GM12878 (cell line): ENCODE measurements around the gene CCDC137. TPM values are rescaled to one million over a fixed set of nuclear protein-coding genes. Genes with fewer than 3 reads are reported as not detected.

ENCODE experiments used
- BCL11A ChIP-seq: IDR thresholded peaks from 2 replicates; pipeline ENCODE4 v1.6.1; 2011; ENCODE audit warnings: low read depth, low read length
- CBX3 ChIP-seq: fragments of 200-600 bp; sonication (generic); IDR thresholded peaks from 2 replicates; pipeline ENCODE4 v1.6.1; 2016; ENCODE audit warnings: low read depth, borderline replicate concordance
- MTA2 ChIP-seq: fragments of 450-650 bp; IDR thresholded peaks from 2 replicates; pipeline ENCODE4 v1.6.1; 2016; ENCODE audit warnings: low read depth, mild to moderate bottlenecking, moderate library complexity
- NFXL1 ChIP-seq: fragments of 450-650 bp; IDR thresholded peaks from 2 replicates; pipeline ENCODE4 v1.6.1; 2017; ENCODE audit warnings: antibody characterized with exemption, mild to moderate bottlenecking, borderline replicate concordance
- NFYA ChIP-seq: IDR thresholded peaks from 2 replicates; pipeline ENCODE4 v1.6.1; 2011; ENCODE audit warnings: low read depth, mild to moderate bottlenecking, low read length, improper control_type of control experiment, borderline replicate concordance
- PML ChIP-seq: IDR thresholded peaks from 2 replicates; pipeline ENCODE4 v1.6.1; 2012; ENCODE audit warnings: low read length, inconsistent platforms
- RB1 ChIP-seq: fragments of 450-650 bp; formaldehyde crosslinking; IDR thresholded peaks from 2 replicates; pipeline ENCODE4 v1.6.1; 2017; ENCODE audit warnings: mild to moderate bottlenecking, borderline replicate concordance
- SKIL ChIP-seq: fragments of 450-650 bp; IDR thresholded peaks from 2 replicates; pipeline ENCODE4 v1.6.1; 2017; ENCODE audit warnings: mild to moderate bottlenecking, low read depth, inconsistent platforms; ENCODE audit not compliant: poor library complexity, severe bottlenecking
- ZBTB11 ChIP-seq: fragments of 450-650 bp; formaldehyde crosslinking; IDR thresholded peaks from 2 replicates; pipeline ENCODE4 v1.5.0; 2022; ENCODE audit warnings: mild to moderate bottlenecking, missing genetic modification characterization
- ZNF384 ChIP-seq: IDR thresholded peaks from 2 replicates; pipeline ENCODE4 v1.6.1; 2012; ENCODE audit warnings: low read depth, mild to moderate bottlenecking, low read length, improper control_type of control experiment, borderline replicate concordance
- polyA plus RNA-seq, 11 experiments: library from polyadenylated mRNA; depleted of rRNA in 4 of 11; unstranded in 6 of 11; stranded (reverse) in 5 of 11; fragments of >200 nt; fragmentation: Nextera tagmentation in 4 of 11; fragmentation: Illumina TruSeq in 1 of 11; extraction: Ambion mirVana in 4 of 11; extraction: Trizol in 1 of 11; gene quantifications; 1 replicate in 1 of 11; 2 replicates in 10 of 11; pipeline versions ENCODE4 v1.2.1 to v1.2.3, GENCODE V29; 2011 to 2016; ENCODE audit warnings: inconsistent platforms in 2 of 11, missing spikeins in 2 of 11, low read depth in 1 of 11
- total RNA-seq, 4 experiments: library from RNA; depleted of rRNA in 3 of 4; stranded (reverse); fragments of >200 nt in 3 of 4; fragmentation: Illumina TruSeq in 1 of 4; extraction: Trizol in 1 of 4; gene quantifications; 2 replicates each; pipeline versions ENCODE4 v1.2.1 to v1.2.3, GENCODE V29; 2013 to 2021
- TF ChIP-seq, protein P1 (sequence below): fragments of 450-650 bp; IDR thresholded peaks from 2 replicates; pipeline ENCODE4 v1.6.1; 2016; ENCODE audit warnings: mild to moderate bottlenecking, moderate library complexity, borderline replicate concordance

CCDC137 gene
- total and polyA plus RNA-seq, 10 of the 15 experiments (the other 5 are each of a cell fraction or from before 2014, with no cell fraction given) = 2.2 to 45.4 (median 22.1) TPM

DNA sequence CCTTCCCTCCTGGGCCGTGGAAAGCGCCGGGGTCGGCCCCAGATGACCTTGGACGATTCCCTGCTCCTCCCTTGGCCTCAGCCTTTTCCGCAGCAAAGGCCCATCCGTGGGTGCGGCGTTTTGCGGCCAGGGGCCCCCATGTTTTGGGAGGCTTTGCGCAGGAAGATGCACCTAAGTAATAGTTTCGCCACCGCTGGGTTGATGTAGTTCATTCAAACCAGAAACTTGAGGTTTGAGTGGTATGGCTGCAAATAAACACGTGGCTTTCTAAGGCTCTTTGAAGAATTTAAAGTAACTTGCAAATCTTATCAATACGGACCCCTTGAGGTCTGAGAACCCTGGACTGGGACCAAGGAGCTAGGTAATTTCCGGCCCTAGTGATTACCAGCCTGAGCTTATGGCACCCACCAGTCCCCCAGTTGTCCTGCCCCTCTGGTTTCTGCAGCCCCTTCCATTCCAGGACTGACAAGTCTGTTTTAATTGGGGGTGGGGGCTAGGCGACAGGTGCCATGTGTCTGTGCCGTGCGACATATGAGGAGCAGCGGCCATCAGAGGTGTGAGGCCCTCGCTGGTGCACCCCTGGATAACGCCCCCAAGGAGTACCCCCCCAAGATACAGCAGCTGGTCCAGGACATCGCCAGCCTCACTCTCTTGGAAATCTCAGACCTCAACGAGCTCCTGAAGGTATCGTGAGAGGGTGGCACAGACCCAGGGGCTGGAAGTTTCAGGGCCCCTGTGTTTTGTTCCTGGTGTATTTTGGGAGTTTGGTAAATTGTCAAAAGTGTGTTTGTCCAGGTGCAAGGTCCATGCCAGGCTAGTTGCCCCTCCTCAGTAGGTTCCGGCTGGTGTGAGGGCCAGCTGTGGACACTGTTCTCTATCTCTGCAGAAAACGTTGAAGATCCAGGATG, 37.5 kb downstream of the CCDC137 start (continued):
- TF ChIP-seq ZBTB11 (CRISPR knock-in tag) (no peak), NFYA (no peak), MTA2 (no peak), SKIL (no peak), PML (no peak), CBX3 (no peak), RB1 (no peak), ZNF384 (no peak), NFXL1 (no peak), BCL11A (no peak)
- TF ChIP-seq, protein P1, sequence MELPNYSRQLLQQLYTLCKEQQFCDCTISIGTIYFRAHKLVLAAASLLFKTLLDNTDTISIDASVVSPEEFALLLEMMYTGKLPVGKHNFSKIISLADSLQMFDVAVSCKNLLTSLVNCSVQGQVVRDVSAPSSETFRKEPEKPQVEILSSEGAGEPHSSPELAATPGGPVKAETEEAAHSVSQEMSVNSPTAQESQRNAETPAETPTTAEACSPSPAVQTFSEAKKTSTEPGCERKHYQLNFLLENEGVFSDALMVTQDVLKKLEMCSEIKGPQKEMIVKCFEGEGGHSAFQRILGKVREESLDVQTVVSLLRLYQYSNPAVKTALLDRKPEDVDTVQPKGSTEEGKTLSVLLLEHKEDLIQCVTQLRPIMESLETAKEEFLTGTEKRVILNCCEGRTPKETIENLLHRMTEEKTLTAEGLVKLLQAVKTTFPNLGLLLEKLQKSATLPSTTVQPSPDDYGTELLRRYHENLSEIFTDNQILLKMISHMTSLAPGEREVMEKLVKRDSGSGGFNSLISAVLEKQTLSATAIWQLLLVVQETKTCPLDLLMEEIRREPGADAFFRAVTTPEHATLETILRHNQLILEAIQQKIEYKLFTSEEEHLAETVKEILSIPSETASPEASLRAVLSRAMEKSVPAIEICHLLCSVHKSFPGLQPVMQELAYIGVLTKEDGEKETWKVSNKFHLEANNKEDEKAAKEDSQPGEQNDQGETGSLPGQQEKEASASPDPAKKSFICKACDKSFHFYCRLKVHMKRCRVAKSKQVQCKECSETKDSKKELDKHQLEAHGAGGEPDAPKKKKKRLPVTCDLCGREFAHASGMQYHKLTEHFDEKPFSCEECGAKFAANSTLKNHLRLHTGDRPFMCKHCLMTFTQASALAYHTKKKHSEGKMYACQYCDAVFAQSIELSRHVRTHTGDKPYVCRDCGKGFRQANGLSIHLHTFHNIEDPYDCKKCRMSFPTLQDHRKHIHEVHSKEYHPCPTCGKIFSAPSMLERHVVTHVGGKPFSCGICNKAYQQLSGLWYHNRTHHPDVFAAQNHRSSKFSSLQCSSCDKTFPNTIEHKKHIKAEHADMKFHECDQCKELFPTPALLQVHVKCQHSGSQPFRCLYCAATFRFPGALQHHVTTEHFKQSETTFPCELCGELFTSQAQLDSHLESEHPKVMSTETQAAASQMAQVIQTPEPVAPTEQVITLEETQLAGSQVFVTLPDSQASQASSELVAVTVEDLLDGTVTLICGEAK = no peak
